ENCODE measurements around the gene MS4A4E.
"Not testable (repeated sequence)": the region's sequence is repeated elsewhere in the genome, so short reads cannot be mapped to it uniquely, and the experiment has no call there.

MS4A4E gene

GRCh38 chr11:60161107-60161506 is 81.8 kb downstream of the MS4A4E start:
- no peaks in the 10 kb centered on the region for H3K4me1 ChIP-seq (ENCODE audit: control insufficient read depth, insufficient read depth, low read length)
- H3K27ac ChIP-seq (ENCODE audit: insufficient read depth, low read depth, low read length, poor library complexity, severe bottlenecking), result no peak overlapping the region
- WGBS, 2 experiments, result 86 to 90% methylated on average over 2 of the region's 2 CpGs
- no peaks in the 10 kb centered on the region for H3K9me3 ChIP-seq (ENCODE audit: control insufficient read depth, low read length)
- no peaks in the 10 kb centered on the region for H3K36me3 ChIP-seq (ENCODE audit: control insufficient read depth, insufficient read depth, low read length)
- no peak overlapping the region for H3K4me3 ChIP-seq (ENCODE audit: insufficient read depth, low read depth, low read length)
- H3K27me3 ChIP-seq (ENCODE audit: control insufficient read depth, insufficient read depth, low read length, poor library complexity, severe bottlenecking), result no peaks in the 10 kb centered on the region

- WGBS, 2 experiments, result 97 to 100% methylated on average over 1 of the region's 1 CpG
Observed at GRCh38 chr11:60159868-60160267, 83.1 kb downstream of the MS4A4E start.

GRCh38 chr11:60159284-60159683 is 83.7 kb downstream of the MS4A4E start:
- Histone ChIP-seq H3K4me1 (ENCODE audit: control insufficient read depth, insufficient read depth, low read length) (no peaks in the 10 kb centered on the region), H3K9me3 (ENCODE audit: control insufficient read depth, low read length) (no peaks in the 10 kb centered on the region), H3K27ac (ENCODE audit: insufficient read depth, low read depth, low read length, poor library complexity, severe bottlenecking) (no peak overlapping the region), H3K4me3 (ENCODE audit: insufficient read depth, low read depth, low read length) (no peak overlapping the region), H3K36me3 (ENCODE audit: control insufficient read depth, insufficient read depth, low read length) (no peaks in the 10 kb centered on the region), H3K27me3 (ENCODE audit: control insufficient read depth, insufficient read depth, low read length, poor library complexity, severe bottlenecking) (no peaks in the 10 kb centered on the region)
- 60 to 75% methylated on average over 2 of the region's 2 CpGs for WGBS, 2 experiments

More at GRCh38 chr11:60159868-60160267, 83.1 kb downstream of the MS4A4E start:
- no peak overlapping the region for H3K4me3 ChIP-seq (ENCODE audit: insufficient read depth, low read depth, low read length)
- H3K4me1 ChIP-seq (ENCODE audit: control insufficient read depth, insufficient read depth, low read length), result no peaks in the 10 kb centered on the region
- no peaks in the 10 kb centered on the region for H3K27me3 ChIP-seq (ENCODE audit: control insufficient read depth, insufficient read depth, low read length, poor library complexity, severe bottlenecking)
- no peak overlapping the region for H3K27ac ChIP-seq (ENCODE audit: insufficient read depth, low read depth, low read length, poor library complexity, severe bottlenecking)
- no peaks in the 10 kb centered on the region for H3K9me3 ChIP-seq (ENCODE audit: control insufficient read depth, low read length)
- no peaks in the 10 kb centered on the region for H3K36me3 ChIP-seq (ENCODE audit: control insufficient read depth, insufficient read depth, low read length)

GRCh38 chr11:60158636-60159035 is 84.3 kb downstream of the MS4A4E start:
- 79 to 85% methylated on average over 3 of the region's 3 CpGs for WGBS, 2 experiments
- H3K27ac ChIP-seq (ENCODE audit: insufficient read depth, low read depth, low read length, poor library complexity, severe bottlenecking), result no peak overlapping the region

GRCh38 chr11:60155931-60156330 is 87.0 kb downstream of the MS4A4E start:
- 96 to 100% methylated on average over 3 of the region's 3 CpGs for WGBS, 2 experiments
- H3K4me1 ChIP-seq (ENCODE audit: control insufficient read depth, insufficient read depth, low read length), result no peaks in the 10 kb centered on the region
- no peaks in the 10 kb centered on the region for H3K9me3 ChIP-seq (ENCODE audit: control insufficient read depth, low read length)
- no peak overlapping the region for H3K27ac ChIP-seq (ENCODE audit: insufficient read depth, low read depth, low read length, poor library complexity, severe bottlenecking)
- no peak overlapping the region for H3K4me3 ChIP-seq (ENCODE audit: insufficient read depth, low read depth, low read length)
- H3K27me3 ChIP-seq (ENCODE audit: control insufficient read depth, insufficient read depth, low read length, poor library complexity, severe bottlenecking), result no peaks in the 10 kb centered on the region
- no peaks in the 10 kb centered on the region for H3K36me3 ChIP-seq (ENCODE audit: control insufficient read depth, insufficient read depth, low read length)

More at GRCh38 chr11:60158636-60159035, 84.3 kb downstream of the MS4A4E start:
- Histone ChIP-seq H3K4me3 (ENCODE audit: insufficient read depth, low read depth, low read length) (no peak overlapping the region), H3K36me3 (ENCODE audit: control insufficient read depth, insufficient read depth, low read length) (no peaks in the 10 kb centered on the region), H3K27me3 (ENCODE audit: control insufficient read depth, insufficient read depth, low read length, poor library complexity, severe bottlenecking) (no peaks in the 10 kb centered on the region), H3K4me1 (ENCODE audit: control insufficient read depth, insufficient read depth, low read length) (no peaks in the 10 kb centered on the region), H3K9me3 (ENCODE audit: control insufficient read depth, low read length) (no peaks in the 10 kb centered on the region)

- H3K27ac ChIP-seq (ENCODE audit: insufficient read depth, low read depth, low read length, poor library complexity, severe bottlenecking); H3K4me3 ChIP-seq (ENCODE audit: insufficient read depth, low read depth, low read length); H3K4me1 ChIP-seq (ENCODE audit: control insufficient read depth, insufficient read depth, low read length); H3K36me3 ChIP-seq (ENCODE audit: control insufficient read depth, insufficient read depth, low read length); H3K9me3 ChIP-seq (ENCODE audit: control insufficient read depth, low read length); H3K27me3 ChIP-seq (ENCODE audit: control insufficient read depth, insufficient read depth, low read length, poor library complexity, severe bottlenecking): not testable (repeated sequence)
Observed at GRCh38 chr11:60152727-60153126, 90.2 kb downstream of the MS4A4E start.

- H3K9me3 ChIP-seq (ENCODE audit: control insufficient read depth, low read length), result no peaks in the 10 kb centered on the region
- H3K4me3 ChIP-seq (ENCODE audit: insufficient read depth, low read depth, low read length), result no peak overlapping the region
- no peak overlapping the region for H3K27ac ChIP-seq (ENCODE audit: insufficient read depth, low read depth, low read length, poor library complexity, severe bottlenecking)
- H3K36me3 ChIP-seq (ENCODE audit: control insufficient read depth, insufficient read depth, low read length), result no peaks in the 10 kb centered on the region
- H3K4me1 ChIP-seq (ENCODE audit: control insufficient read depth, insufficient read depth, low read length), result no peaks in the 10 kb centered on the region
- no peaks in the 10 kb centered on the region for H3K27me3 ChIP-seq (ENCODE audit: control insufficient read depth, insufficient read depth, low read length, poor library complexity, severe bottlenecking)
- no CpG with 5 or more reads among the region's 1 CpG for WGBS, 2 experiments
Observed at GRCh38 chr11:60150279-60150678, 92.7 kb downstream of the MS4A4E start.

Data from ectodermal cell (in vitro differentiated cells).